HepG2 (cell line): ENCODE measurements around the gene FGFR1OP2. TPM values are rescaled to one million over a fixed set of nuclear protein-coding genes. Genes with fewer than 3 reads are reported as not detected.

ENCODE experiments used
- FOSL2 ChIP-seq: sonication (generic); formaldehyde crosslinking; IDR thresholded peaks from 2 replicates; pipeline ENCODE4 v1.4.0; 2020; ENCODE audit warnings: missing genetic modification reagents
- HCFC1 ChIP-seq: fragments of 150-350 bp; IDR thresholded peaks from 2 replicates; pipeline ENCODE4 v1.6.1; 2014; ENCODE audit warnings: low read depth, low read length
- PREB ChIP-seq: sonication (generic); formaldehyde crosslinking; IDR thresholded peaks from 2 replicates; pipeline ENCODE4 v1.4.0; 2020; ENCODE audit warnings: missing genetic modification reagents
- ZBTB4 ChIP-seq: sonication (generic); formaldehyde crosslinking; IDR thresholded peaks from 2 replicates; pipeline ENCODE4 v1.4.0; 2020; ENCODE audit warnings: missing genetic modification reagents, mild to moderate bottlenecking, borderline replicate concordance
- ZNF362 ChIP-seq: sonication (generic); formaldehyde crosslinking; IDR thresholded peaks from 2 replicates; pipeline ENCODE4 v1.4.0; 2020; ENCODE audit warnings: missing genetic modification reagents, mild to moderate bottlenecking, borderline replicate concordance
- ZSCAN9 ChIP-seq: IDR thresholded peaks from 2 replicates; pipeline ENCODE4 v1.6.1; 2016; ENCODE audit warnings: borderline replicate concordance
- polyA plus RNA-seq, 8 experiments: library from polyadenylated mRNA; depleted of rRNA in 3 of 8; stranded (reverse) in 7 of 8; unstranded in 1 of 8; fragments of >200 nt; fragmentation: Illumina TruSeq in 4 of 8; extraction: Trizol in 4 of 8; gene quantifications; 2 replicates each; pipeline versions ENCODE4 v1.2.1 to v1.2.3, GENCODE V29; 2011 to 2016; ENCODE audit warnings: low read depth in 4 of 8, missing spikeins in 1 of 8, mixed read lengths in 1 of 8; ENCODE audit not compliant: insufficient read depth in 1 of 8
- total RNA-seq, 5 experiments: library from RNA; depleted of rRNA; stranded (reverse); fragments of >200 nt; fragmentation: Illumina TruSeq; extraction: Trizol; gene quantifications; 2 replicates each; pipeline ENCODE4 v1.2.3, GENCODE V29; 2016; ENCODE audit warnings: low read depth in 1 of 5

The FGFR1OP2 gene
- total and polyA plus RNA-seq, 2 of the 13 experiments (the other 11 are each of a cell fraction or from before 2014, with no cell fraction given) = 18.3 to 38.1 TPM

- no peak for TF ChIP-seq ZBTB4
- TF ChIP-seq ZSCAN9 (CRISPR knock-in tag) = 0 out of 2 replicates have a peak, but pooled peaks have one; percentile 21
- no peak for TF ChIP-seq HCFC1
- no peak for TF ChIP-seq FOSL2 (CRISPR knock-in tag)
- TF ChIP-seq PREB (CRISPR knock-in tag) = no peak
- no peak for TF ChIP-seq ZNF362 (CRISPR knock-in tag)
These were observed 76.8 kb downstream of the FGFR1OP2 start (continued) for GRCh38 chr12:27014859-27015729.
